ENCODE data around the gene GLYR1.

GLYR1 gene

GRCh38 chr16:4879049-4879448 lies 32.0 kb upstream of the GLYR1 start:
- DNase-seq: no peak

GRCh38 chr16:4877380-4877685 lies 30.2 kb upstream of the GLYR1 start:
- no peak for DNase-seq

GRCh38 chr16:4876646-4877379 lies 29.7 kb upstream of the GLYR1 start:
- no peak for DNase-seq

GRCh38 chr16:4874666-4875065 lies 27.6 kb upstream of the GLYR1 start:
- no peak for DNase-seq

- no peak for DNase-seq
Measured at GRCh38 chr16:4873091-4873490, 26.0 kb upstream of the GLYR1 start.

- DNase-seq: no peak
Measured at GRCh38 chr16:4871071-4871470, 24.0 kb upstream of the GLYR1 start.

GRCh38 chr16:4870138-4870671 lies 23.1 kb upstream of the GLYR1 start:
- DNase-seq: no peak

- no peak for DNase-seq
Measured at GRCh38 chr16:4869147-4869805, 22.2 kb upstream of the GLYR1 start.

- no peak for DNase-seq
Measured at GRCh38 chr16:4868535-4868934, 21.4 kb upstream of the GLYR1 start.

- no peak for DNase-seq
Measured at GRCh38 chr16:4868026-4868425, 20.9 kb upstream of the GLYR1 start.

GRCh38 chr16:4866586-4866985 lies 19.5 kb upstream of the GLYR1 start:
- DNase-seq: no peak

GRCh38 chr16:4865231-4865860 lies 18.3 kb upstream of the GLYR1 start:
- DNase-seq: no peak

GRCh38 chr16:4864728-4865127 lies 17.6 kb upstream of the GLYR1 start:
- DNase-seq: no peak

GRCh38 chr16:4862639-4863038 lies 15.6 kb upstream of the GLYR1 start:
- DNase-seq: no peak

GRCh38 chr16:4860727-4861342 lies 13.7 kb upstream of the GLYR1 start:
- no peak for DNase-seq

GRCh38 chr16:4859900-4860255 lies 12.8 kb upstream of the GLYR1 start:
- DNase-seq: no peak

GRCh38 chr16:4859190-4859899 lies 12.3 kb upstream of the GLYR1 start:
- no peak for DNase-seq

GRCh38 chr16:4855804-4856203 lies 8.7 kb upstream of the GLYR1 start:
- DNase-seq: no peak

GRCh38 chr16:4855371-4855770 lies 8.3 kb upstream of the GLYR1 start:
- no peak for DNase-seq

- no peak for DNase-seq
Measured at GRCh38 chr16:4852221-4852872, 5.3 kb upstream of the GLYR1 start.

GRCh38 chr16:4850211-4850610 lies 3.1 kb upstream of the GLYR1 start:
- DNase-seq: no peak

- peak; percentile 37 for DNase-seq
Measured at GRCh38 chr16:4847774-4848587, 893 bp upstream of the GLYR1 start.

All from retina (tissue), 1 donor.